Retinal pigment epithelial cell (primary cell): ENCODE measurements around the gene GABRB1.
"Not testable (repeated sequence)": the region's sequence is repeated elsewhere in the genome, so short reads cannot be mapped to it uniquely, and the experiment has no call there.

Experiments used
- DNase-seq: peaks from one replicate; pipeline ENCODE4 v3.0.0-alpha.2; 2010; ENCODE audit warnings: low read depth
- H3K4me3 ChIP-seq: 2 replicates; pipeline ENCODE4 v1.5.1; 2011; ENCODE audit warnings: mild to moderate bottlenecking, low read length, control low read depth, moderate library complexity
- TF ChIP-seq, protein P1 (sequence below): conservative IDR thresholded peaks from 2 replicates; pipeline ENCODE4 v1.5.1; 2011; ENCODE audit warnings: low read depth, low read length, control low read depth, inconsistent platforms

Gene GABRB1

DNA sequence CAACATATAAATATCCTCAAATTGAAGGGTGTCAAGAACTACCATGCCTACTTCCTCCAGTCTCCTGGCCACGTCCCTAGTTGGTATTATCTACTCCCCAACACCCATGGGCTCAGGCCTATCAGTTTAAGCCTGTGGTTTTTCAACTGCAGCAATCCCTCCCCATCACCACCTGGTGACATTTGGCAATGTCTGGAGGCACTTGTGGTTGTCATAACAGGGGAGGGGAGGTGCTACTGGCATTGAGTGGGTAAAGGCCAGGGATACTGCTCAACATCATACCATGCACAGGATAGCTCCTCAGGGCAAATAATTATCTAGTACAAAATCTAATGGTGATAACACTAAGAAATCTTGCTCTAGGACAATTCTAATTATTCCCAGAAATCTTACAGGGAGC, 336.8 kb downstream of the GABRB1 start:
- TF ChIP-seq, protein P1, sequence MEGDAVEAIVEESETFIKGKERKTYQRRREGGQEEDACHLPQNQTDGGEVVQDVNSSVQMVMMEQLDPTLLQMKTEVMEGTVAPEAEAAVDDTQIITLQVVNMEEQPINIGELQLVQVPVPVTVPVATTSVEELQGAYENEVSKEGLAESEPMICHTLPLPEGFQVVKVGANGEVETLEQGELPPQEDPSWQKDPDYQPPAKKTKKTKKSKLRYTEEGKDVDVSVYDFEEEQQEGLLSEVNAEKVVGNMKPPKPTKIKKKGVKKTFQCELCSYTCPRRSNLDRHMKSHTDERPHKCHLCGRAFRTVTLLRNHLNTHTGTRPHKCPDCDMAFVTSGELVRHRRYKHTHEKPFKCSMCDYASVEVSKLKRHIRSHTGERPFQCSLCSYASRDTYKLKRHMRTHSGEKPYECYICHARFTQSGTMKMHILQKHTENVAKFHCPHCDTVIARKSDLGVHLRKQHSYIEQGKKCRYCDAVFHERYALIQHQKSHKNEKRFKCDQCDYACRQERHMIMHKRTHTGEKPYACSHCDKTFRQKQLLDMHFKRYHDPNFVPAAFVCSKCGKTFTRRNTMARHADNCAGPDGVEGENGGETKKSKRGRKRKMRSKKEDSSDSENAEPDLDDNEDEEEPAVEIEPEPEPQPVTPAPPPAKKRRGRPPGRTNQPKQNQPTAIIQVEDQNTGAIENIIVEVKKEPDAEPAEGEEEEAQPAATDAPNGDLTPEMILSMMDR = no peak
- no peak for DNase-seq
- H3K4me3 ChIP-seq = no peak overlapping the region

DNA sequence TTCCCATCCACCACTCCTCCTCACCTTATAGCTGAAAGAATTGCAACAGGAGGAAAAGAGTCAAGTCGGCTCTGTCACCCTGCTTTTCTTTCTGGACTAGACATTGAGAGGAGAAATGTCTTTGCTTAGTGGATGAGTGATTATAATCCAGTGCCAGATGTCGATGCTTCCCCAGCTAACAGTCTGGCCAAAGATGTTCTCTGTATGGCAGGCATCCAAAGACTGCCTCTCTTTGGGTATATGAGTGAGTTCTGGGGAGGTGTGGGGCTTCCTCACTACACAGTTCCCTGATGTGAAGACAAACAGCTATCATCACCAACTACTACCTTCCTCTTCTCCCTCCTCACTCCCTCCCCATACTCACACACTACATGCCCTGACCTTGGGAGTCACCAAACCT, 341.2 kb downstream of the GABRB1 start:
- TF ChIP-seq, protein P1 = no peak
- H3K4me3 ChIP-seq = no peak overlapping the region
- DNase-seq = no peak

DNA sequence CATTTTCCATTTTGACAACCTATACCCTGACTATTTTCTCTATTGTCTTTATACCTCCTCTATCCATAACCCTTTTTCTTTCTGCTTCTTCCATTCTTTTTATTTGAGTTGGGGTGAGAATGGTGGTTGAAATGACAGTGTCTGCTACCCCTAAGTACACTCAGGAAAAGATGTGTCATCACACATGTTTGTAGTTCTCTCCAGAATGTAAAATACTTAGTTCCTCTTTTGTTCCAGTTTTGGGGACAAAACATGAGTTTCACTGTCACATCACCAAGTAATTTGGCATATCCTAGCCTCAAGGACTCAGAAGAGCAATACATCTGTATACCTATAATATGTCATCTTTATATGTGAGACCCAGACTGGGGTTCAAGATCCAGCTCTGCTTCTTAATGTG, 341.8 kb downstream of the GABRB1 start:
- TF ChIP-seq, protein P1 = no peak
- no peak overlapping the region for H3K4me3 ChIP-seq
- DNase-seq = no peak

DNA sequence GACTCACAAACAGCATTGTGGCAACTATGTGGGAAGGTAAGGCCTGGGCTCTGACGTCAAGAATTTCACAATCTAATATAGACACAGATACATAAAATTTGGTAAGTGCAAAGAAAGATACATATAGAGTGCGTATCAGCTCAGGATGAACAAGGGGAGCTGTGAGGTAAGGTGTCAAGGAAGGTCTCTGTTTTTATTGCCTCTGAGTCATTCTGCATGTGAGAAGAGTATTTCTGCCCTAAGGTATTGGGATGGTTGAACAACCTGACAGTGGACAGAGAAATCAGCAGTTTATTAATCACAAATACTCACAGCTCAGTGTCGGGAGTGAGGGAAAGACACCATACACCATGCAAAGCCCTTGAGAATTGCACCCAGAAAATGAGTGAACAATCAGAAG, 342.3 kb downstream of the GABRB1 start:
- no peak for DNase-seq
- H3K4me3 ChIP-seq = no peak overlapping the region
- TF ChIP-seq, protein P1 = no peak

DNA sequence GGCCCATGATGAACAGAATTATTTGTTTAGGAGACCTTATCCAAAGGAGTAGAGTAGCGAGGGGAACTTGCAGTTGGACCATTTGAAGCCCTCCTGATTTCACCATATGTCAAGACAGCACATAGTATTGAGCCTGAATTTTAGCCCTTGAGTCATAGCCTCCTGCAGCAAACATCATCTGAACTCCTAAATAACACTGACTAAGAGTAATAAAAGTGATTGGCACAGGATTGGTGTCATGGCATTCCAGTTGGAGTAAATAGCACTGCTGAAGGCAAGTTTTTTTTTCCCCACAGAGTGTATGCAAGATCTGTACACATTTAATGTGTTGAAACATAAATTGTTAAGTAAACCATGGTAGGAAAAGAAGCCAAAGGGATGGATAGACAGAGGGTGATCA, 343.1 kb downstream of the GABRB1 start:
- no peak overlapping the region for H3K4me3 ChIP-seq
- DNase-seq = no peak
- TF ChIP-seq, protein P1 = no peak

DNA sequence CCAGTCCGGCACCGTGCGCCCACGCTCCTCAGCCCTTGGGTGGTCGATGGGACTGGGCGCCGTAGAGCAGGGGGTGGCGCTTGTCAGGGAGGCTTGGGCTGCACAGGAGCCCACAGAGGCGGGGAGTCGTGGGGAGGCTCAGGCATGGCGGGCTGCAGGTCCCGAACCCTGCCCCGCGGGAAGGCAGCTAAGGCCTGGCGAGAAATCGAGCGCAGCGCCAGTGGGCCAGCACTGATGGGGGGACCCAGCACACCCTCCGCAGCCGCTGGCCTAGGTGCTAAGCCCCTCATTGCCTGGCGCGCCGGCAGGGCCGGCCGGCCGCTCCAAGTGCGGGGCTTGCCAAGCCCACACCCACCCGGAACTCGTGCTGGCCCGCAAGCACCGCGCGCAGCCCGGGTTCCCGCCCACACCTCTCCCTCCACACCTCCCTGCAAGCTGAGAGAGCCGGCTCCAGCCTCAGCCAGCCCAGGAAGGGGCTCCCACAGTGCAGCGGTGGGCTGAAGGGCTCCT, 346.7 kb downstream of the GABRB1 start:
- H3K4me3 ChIP-seq = not testable (repeated sequence)

DNA sequence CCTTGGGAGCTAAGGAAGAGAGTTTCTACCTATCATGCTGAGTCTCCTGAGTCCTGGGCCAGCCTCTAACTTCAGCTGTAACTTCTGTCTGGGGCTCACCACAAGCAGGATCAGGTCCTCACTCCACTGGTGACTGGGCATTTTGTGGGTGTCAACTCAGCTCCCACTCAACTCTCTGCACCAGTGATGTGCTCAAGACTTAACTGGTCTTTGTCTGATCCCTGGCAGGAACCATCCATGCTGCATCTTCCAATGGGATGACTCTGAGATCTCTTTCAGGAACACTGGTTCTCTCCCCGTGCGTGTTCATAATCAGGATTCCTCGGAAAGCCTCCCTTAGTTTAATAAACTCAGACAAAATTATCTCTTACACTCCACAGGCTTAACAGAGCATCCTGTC, 349.8 kb downstream of the GABRB1 start:
- no peak for DNase-seq
- TF ChIP-seq, protein P1 = no peak
- no peak overlapping the region for H3K4me3 ChIP-seq

More for the DNA sequence above, 346.7 kb downstream of the GABRB1 start:
- not testable (repeated sequence) for DNase-seq
